ENCODE results near the gene OMD. TPM values are rescaled to one million over a fixed set of nuclear protein-coding genes. Genes with fewer than 3 reads are reported as not detected.

OMD gene
- 1 to 10 TPM in 10 of 12 donors, not detected in 2; 3.2 to 7.5 (median 5.9) TPM for polyA plus RNA-seq (ENCODE audit: insufficient read length in 12 of 12)
- long read RNA-seq, donor 1 = 0 reads
- long read RNA-seq, donor 2, partial matches to known transcripts = 0 of 1 reads
- long read RNA-seq, donor 2, other reads (novel, unspliced or antisense) = 0 of 1 reads
- long read RNA-seq, donor 3, partial matches to known transcripts = 0 of 1 reads
- long read RNA-seq, donor 3, other reads (novel, unspliced or antisense) = 0 of 1 reads
- long read RNA-seq, donor 4, partial matches to known transcripts = 0 of 1 reads
- long read RNA-seq, donor 4, other reads (novel, unspliced or antisense) = 0 of 1 reads
- long read RNA-seq, donor 5 = 0 reads
- long read RNA-seq, donor 6 = 0 reads
- long read RNA-seq, donor 7 = 0 reads
- long read RNA-seq, donor 8 = 0 reads
- long read RNA-seq, donor 9 = 0 reads
- long read RNA-seq, donor 10 = 0 reads
- long read RNA-seq, donor 11, partial matches to known transcripts = 0 of 1 reads
- long read RNA-seq, donor 11, other reads (novel, unspliced or antisense) = 0 of 1 reads

- no peak for DNase-seq
Observed at GRCh38 chr9:92424340-92424739, at the start of gene OMD. TSS of gene OMD (minus strand) at chr9:92424471. CDS start at chr9:92417558, 6,913 bp downstream.

DNA sequence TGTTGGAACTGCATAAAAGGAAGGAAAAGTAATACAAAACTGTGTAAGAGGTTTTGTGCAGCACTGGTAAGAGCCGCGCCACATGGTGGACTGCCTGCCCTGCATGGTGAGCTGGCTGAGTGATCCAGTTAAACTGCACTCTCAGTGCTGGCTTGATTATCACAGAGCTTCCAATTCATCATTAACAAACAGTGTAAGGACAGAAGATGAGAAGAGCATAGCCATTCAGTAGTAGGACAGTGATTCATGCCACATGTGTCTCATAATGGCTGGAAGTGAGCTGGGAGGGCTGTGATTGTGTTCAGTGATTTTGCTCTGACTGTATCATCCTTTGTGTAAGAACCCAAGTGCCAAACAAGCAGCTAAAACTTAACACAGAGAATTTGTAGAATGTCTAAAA lies 43.9 kb upstream of the OMD start:
- DNase-seq = no peak

GRCh38 chr9:92467511-92467910 lies 43.2 kb upstream of the OMD start:
- no peak for DNase-seq

- no peak for DNase-seq
Observed at GRCh38 chr9:92467041-92467440, 42.8 kb upstream of the OMD start.

DNA sequence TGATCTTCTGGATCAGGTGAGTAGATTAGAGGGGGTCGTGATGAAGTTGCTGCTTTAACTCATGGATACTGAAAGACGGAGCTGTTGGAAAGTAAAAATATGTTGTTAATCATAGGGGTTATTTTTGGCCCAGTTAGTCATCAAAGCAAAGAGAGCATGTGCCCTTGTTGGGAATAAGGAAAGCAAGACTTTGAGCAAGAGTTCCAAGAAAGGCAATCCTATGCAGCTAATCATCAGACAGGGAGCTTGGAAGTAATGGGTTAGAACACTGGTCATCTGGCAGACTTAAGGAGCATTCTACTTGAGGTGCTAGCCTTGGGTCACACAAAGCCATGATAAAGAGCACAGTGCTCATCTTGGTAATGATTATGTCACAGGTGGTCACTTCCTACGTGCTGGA lies 39.7 kb upstream of the OMD start:
- DNase-seq = no peak

DNA sequence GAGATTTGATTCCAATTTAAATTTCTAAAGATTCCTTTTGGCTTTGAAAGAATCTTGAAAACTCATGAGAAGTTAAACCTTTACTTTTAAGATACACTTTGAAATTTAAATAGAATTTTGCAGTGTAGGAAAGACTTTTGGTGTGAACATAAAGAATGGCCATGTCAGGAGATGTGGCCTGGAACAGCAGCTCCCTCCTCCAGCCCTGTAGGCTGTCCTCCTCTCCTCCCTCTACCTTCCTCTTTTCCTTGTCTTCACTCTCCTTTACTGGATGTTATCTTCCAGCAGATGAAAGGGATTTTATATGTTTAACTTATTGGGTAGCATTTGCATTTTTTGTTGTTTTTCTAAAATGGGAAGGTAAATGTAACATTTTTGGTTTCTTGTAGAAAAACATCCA lies 39.1 kb upstream of the OMD start:
- no peak for DNase-seq

DNA sequence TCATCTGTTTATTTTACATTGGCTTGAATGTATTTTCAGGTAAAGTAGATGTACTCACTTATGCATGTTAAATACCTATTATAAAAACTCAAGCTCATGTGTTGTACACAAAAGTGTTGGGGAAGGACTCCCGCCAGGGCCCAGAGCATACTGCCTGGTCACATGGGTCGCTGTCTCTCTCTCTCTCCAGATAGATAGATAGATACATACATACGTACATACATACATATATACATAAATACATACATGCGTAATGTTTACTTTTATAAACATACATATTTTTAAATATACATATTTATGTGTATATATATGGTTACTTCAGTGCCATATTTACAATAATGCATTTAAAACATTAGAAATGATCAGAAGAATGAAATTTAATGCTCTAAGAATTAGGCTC lies 33.3 kb upstream of the OMD start:
- DNase-seq = no peak

DNA sequence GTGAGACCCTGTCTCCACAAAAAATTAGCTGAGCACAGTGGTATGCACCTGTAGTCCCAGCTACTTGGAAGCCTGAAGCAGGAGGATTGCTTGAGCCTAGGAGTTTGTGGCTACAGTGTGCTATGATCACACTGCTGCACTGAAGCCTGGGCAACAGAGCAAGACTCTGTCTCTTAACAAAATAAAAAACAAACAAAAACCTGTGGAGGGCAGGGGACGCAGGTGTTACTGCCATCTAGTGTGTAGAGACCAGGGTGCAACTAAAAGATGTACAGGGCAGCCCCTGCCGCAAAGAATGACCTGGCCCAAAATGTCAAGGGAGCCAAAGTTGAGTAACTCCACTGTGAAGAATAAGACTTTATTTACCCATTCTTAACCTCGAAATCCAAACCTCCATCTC lies 30.9 kb upstream of the OMD start:
- no peak for DNase-seq

DNA sequence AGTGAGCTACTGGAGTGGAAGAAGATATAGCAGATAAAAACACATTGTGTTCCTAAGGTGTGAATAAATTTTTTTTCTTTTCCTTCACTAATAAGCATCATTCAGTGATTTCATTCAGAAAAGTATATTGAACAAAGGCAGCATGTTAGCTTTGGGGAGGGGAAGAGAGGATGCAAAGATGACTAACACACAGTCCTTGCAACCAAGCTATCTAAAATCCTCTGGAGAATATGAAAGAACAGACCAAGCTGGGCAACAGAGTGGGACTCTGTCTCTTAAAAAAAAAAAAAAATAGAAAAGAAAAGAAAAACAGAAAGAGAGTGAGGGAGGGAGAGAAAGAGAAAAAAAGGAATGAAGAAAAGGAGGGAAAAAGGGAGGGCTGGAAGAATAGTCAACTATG lies 22.3 kb upstream of the OMD start:
- DNase-seq = no peak

- DNase-seq = no peak
Observed at GRCh38 chr9:92444841-92445240, 20.6 kb upstream of the OMD start.

DNA sequence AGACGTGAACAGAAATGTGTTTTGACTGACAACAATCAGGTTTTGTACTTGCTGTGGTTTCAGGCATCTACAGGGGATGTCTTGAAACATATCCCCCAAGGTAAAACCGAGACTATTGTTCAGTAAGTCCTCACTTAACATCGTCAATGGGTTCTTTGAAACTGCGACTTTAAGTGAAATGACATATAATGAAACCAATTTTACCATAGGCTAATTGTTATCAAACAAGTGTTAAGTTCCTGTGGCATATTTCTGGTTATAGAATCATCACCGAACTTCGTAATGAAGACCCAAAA lies 16.4 kb upstream of the OMD start:
- DNase-seq = no peak

DNA sequence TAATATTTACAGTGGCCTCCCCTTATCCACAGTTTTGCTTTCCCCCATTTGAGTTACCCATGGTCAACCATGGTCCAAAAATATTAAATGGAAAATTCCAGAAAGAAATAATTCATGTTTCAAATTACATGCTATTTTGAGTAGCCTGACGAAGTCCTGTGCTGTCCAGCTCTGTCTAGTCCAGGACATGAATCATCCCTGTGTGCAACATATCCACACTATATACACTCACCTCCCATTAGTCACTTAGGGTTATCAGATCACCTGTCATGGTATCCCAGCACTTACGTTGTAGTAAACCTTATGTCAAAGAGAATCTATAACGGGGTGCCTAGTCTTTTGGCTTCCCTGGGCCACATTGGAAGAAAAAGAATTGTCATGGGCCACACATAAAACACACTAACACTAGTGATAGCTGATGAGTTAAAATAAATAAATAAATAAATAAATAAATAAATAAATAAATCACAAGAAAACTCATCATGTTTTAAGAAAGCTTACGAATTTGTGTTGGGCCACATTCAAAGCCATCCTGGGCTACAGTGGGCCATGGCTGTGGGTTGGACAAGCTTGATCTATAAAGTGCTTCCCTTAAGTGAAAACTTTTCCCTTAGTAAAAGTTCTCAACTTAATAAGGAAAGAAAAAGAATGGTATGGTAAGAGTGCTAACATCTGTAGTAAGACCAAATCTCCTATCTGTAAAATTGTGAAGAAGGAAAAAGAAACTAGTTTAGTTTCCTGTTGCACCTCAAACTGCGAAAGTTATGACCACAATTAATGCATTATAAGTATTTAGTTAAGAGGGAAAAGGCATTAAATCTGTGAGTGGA lies 15.9 kb upstream of the OMD start:
- no peak for DNase-seq

DNA sequence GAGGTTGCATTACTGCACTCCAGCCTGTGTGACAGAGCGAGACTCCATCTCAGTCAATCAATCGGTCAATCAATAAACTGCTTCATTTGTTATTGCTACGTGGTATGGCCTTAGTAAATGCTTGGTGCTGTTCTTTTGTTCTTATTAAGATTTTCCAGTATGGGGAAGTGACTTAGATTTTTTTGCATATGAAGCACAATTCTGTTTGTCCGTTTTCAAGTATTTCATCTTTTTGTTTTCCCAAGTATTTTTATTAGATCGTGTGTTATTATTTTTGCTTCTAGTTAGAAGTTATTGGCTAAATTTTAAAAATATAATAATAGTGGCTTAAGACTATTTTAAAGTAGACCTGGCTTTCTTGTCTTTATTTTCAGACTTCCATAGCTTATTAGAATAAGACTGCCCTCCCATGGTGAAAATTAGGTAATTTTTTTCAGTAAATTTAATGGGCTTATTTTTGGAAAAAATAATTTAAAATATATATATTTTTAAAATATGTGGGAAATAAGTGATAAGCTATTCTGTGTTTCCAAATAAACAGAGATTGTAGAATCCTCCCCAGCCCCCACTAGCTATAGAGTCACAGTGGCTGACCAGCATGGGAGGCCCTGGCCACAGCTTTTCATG lies 14.7 kb upstream of the OMD start:
- no peak for DNase-seq

- DNase-seq = no peak
Observed at GRCh38 chr9:92435263-92435662, 11.0 kb upstream of the OMD start.

GRCh38 chr9:92432972-92433548 lies 8.8 kb upstream of the OMD start:
- no peak for DNase-seq

DNA sequence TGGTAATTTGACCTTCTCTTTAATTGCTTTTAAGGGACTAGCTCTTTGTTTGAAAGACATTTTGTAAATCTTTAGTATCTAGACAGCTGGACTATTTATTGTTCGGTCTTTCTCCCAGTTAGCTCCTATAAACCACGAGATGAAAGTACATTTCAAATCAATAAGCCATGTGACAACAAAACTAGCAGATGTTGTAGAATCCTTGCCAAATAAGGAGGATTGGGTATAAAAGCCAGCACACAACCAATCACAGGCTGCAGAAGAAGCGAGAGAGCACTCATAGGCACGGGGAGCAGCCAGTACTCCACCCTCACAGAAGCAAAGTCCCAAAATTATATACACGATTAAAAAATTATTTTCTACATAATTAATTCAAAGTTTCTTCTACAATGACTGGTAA lies 8.1 kb upstream of the OMD start:
- peak; percentile 38 for DNase-seq

DNA sequence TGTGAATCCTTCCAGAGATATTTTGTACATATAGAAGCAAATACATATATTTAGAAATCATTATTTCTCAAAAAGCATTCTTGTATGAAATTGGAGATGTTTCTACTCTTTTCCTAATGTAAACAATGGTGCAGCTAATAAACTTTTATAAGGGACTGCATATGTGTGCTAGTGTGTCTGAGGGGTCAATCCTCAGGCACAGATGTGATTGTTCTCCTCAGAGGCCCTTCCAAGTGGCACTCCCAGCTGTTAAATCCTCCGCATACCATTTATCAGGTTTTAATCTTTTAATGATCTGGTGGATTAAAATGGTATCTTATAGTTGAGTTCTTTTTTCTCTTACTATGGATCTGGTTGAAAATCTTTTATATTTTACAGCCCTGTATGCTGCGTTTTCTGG lies 5.6 kb upstream of the OMD start:
- no peak for DNase-seq

- DNase-seq = peak; percentile 61
Observed at GRCh38 chr9:92426501-92427145, 2.4 kb upstream of the OMD start.

GRCh38 chr9:92425474-92425873 lies 1.2 kb upstream of the OMD start:
- peak; percentile 80 for DNase-seq

DNA sequence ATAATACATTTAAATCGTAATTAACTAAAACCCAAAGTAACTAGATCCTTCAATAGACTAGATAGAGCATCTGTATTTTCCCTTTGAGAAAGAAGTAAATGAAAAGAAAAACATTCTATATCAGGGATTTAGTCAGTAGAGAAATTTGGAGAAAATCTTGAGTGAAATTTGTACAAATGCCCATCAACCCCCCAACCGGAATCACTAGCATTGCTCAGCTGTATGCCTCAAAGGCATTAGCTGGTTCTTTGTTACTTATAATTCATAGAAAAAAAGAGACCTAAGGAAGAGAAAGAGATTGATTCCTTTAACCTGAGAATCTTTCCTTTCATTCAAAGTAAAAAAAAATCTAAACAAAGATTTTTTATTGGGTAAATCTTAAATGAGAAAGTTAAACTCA lies 659 bp downstream of the OMD start:
- DNase-seq = no peak

DNA sequence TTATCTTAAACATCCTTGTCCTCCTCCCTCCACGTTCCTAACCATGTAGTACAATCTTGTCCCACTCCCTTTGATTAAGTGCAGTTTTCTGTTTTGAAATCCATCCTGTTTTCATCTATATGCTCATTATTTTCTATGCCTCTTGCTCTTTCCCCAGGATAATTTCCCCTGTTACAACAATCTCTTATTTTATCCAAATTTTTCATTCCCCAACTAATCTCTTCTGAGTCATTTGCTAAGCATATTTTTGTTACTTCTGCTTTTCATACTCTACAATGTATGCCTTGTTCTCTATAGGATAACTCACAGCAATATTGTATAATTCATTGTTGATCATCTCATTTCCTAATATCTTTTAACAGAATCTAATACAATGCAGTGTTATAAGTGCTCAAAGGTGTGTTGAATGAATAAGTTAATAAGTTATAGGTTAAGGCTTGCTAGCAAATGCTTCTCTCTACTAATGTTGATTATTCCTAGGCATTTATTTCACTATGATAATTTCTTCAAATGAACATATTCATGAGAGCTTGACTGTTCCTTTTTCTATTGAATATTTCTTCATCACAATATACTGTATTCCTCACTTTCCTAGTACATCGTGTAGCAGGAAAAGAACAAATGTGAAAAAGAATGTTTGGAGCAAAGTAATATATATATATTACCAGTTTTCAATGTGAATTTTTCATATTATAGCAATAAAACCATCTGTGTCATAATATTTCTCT lies 1.5 kb downstream of the OMD start:
- DNase-seq = no peak
